Stimulated activated CD4-positive, alpha-beta T cell treated with anti-CD3 and anti-CD28 coated beads, Interleukin-12 subunit alpha, Interleukin-12 subunit beta, amount 100 ng/mL, for 48 hours (primary cell): Measurements from ENCODE around the gene ERGIC1.
A peak's percentile ranks its signal among the peaks of the same experiment; 100 is the strongest.
"Not testable (repeated sequence)": the region's sequence is repeated elsewhere in the genome, so short reads cannot be mapped to it uniquely, and the experiment has no call there.

Source experiments
- DNase-seq, 3 donors: peaks; one replicate each; pipeline ENCODE4 v3.0.0-alpha.2; 2020; ENCODE audit warnings: low read depth in 2 of 3, low spot score in 1 of 3

The ERGIC1 gene

GRCh38 chr5:172833686-172834414 is at the start of gene ERGIC1:
TSS of gene ERGIC1 (plus strand) at chr5:172834251. CDS start at chr5:172834414, 163 bp downstream.
- DNase-seq = peak; percentile 26 to 64 (median 26)

GRCh38 chr5:172785429-172786088 is 48.5 kb upstream of the ERGIC1 start:
- no peak for DNase-seq

- DNase-seq = no peak
Measured at GRCh38 chr5:172786736-172787462, 47.2 kb upstream of the ERGIC1 start.

GRCh38 chr5:172787538-172787937 is 46.5 kb upstream of the ERGIC1 start:
- not testable (repeated sequence) for DNase-seq

- no peak for DNase-seq
Measured at GRCh38 chr5:172788771-172789686, 45.0 kb upstream of the ERGIC1 start.

GRCh38 chr5:172789687-172790495 is 44.2 kb upstream of the ERGIC1 start:
- no peak for DNase-seq

GRCh38 chr5:172790496-172790889 is 43.6 kb upstream of the ERGIC1 start:
- no peak for DNase-seq

GRCh38 chr5:172791286-172791685 is 42.8 kb upstream of the ERGIC1 start:
- DNase-seq = no peak

- no peak for DNase-seq
Measured at GRCh38 chr5:172791726-172792445, 42.2 kb upstream of the ERGIC1 start.

GRCh38 chr5:172792701-172793570 is 41.1 kb upstream of the ERGIC1 start:
- DNase-seq = no peak

- no peak for DNase-seq
Measured at GRCh38 chr5:172793577-172794488, 40.2 kb upstream of the ERGIC1 start.

- DNase-seq = no peak
Measured at GRCh38 chr5:172795318-172795977, 38.6 kb upstream of the ERGIC1 start.

GRCh38 chr5:172796306-172796705 is 37.7 kb upstream of the ERGIC1 start:
- DNase-seq = no peak

- no peak for DNase-seq
Measured at GRCh38 chr5:172797771-172798191, 36.3 kb upstream of the ERGIC1 start.

GRCh38 chr5:172798422-172799215 is 35.4 kb upstream of the ERGIC1 start:
- DNase-seq = no peak

- DNase-seq = no peak
Measured at GRCh38 chr5:172799416-172799815, 34.6 kb upstream of the ERGIC1 start.
